Karpas-422 (cell line): ENCODE data around the gene CD47. TPM values are rescaled to one million over a fixed set of nuclear protein-coding genes. Genes with fewer than 3 reads are reported as not detected.
A peak's percentile ranks its signal among the peaks of the same experiment; 100 is the strongest.

Experiments used
- DNase-seq: peaks from one replicate; pipeline ENCODE4 v3.0.0-alpha.2; 2015
- H2AFZ ChIP-seq: fragments of 200-600 bp; sonication (generic); 2 replicates; pipeline ENCODE4 v1.6.1; 2014; ENCODE audit warnings: antibody characterized with exemption, low read length, mixed read lengths
- H3K27ac ChIP-seq: fragments of 200-600 bp; sonication (generic); 2 replicates; pipeline ENCODE4 v1.5.1; 2014; ENCODE audit warnings: mild to moderate bottlenecking, low read length, moderate library complexity
- H3K27me3 ChIP-seq: fragments of 200-600 bp; sonication (generic); 2 replicates; pipeline ENCODE4 v1.6.1; 2014; ENCODE audit warnings: low read length, mixed read lengths
- H3K36me3 ChIP-seq: fragments of 200-600 bp; sonication (generic); 2 replicates; pipeline ENCODE4 v1.6.1; 2014; ENCODE audit warnings: low read length, mixed read lengths; ENCODE audit not compliant: insufficient read depth
- H3K4me1 ChIP-seq: fragments of 200-600 bp; sonication (generic); 2 replicates; pipeline ENCODE4 v1.6.1; 2014; ENCODE audit warnings: mild to moderate bottlenecking, low read length, mixed read lengths
- H3K4me2 ChIP-seq: fragments of 200-600 bp; sonication (generic); 2 replicates; pipeline ENCODE4 v1.6.1; 2014; ENCODE audit warnings: low read length, low read depth, mild to moderate bottlenecking; ENCODE audit not compliant: poor library complexity, severe bottlenecking
- H3K4me3 ChIP-seq: fragments of 200-600 bp; sonication (generic); 2 replicates; pipeline ENCODE4 v1.5.1; 2014; ENCODE audit warnings: mild to moderate bottlenecking, antibody characterized with exemption, low read length, mixed read lengths
- H3K79me2 ChIP-seq: fragments of 200-600 bp; sonication (generic); 2 replicates; pipeline ENCODE4 v1.6.1; 2014; ENCODE audit warnings: mild to moderate bottlenecking, low read length, mixed read lengths
- H3K9ac ChIP-seq: fragments of 200-600 bp; sonication (generic); 2 replicates; pipeline ENCODE4 v1.6.0; 2014; ENCODE audit warnings: low read length
- H3K9me2 ChIP-seq: fragments of 200-600 bp; sonication (generic), shearing (Covaris generic); replicated peaks from 2 replicates; pipeline ENCODE4 v1.6.0; 2014; ENCODE audit warnings: mild to moderate bottlenecking, low read length, moderate library complexity; ENCODE audit not compliant: insufficient read depth
- H3K9me3 ChIP-seq: fragments of 300-700, 200-600 bp; sonication (generic); 2 replicates; pipeline ENCODE4 v1.6.1; 2014; ENCODE audit warnings: low read length, mixed read lengths
- H4K20me1 ChIP-seq: fragments of 200-600 bp; sonication (generic); 2 replicates; pipeline ENCODE4 v1.6.1; 2014; ENCODE audit warnings: mild to moderate bottlenecking, antibody characterized with exemption, low read length, low read depth; ENCODE audit not compliant: insufficient read depth
- total RNA-seq: library from RNA; depleted of rRNA; stranded (reverse); fragments of >200 nt; shearing (Covaris generic); gene quantifications from 2 replicates; pipeline ENCODE4 v1.2.3, GENCODE V29; 2014; ENCODE audit warnings: low replicate concordance

Gene CD47
- total RNA-seq, 1 experiment from 2014 or later: 180 TPM

GRCh38 chr3:108108416-108108815 is 17.6 kb upstream of the CD47 start:
- no peak for DNase-seq
- Histone ChIP-seq H3K27me3 (no peaks in the 10 kb centered on the region), H3K4me2 (no peak overlapping the region), H3K79me2 (no peaks in the 10 kb centered on the region), H3K4me1 (peaks cover 2% of the 10 kb centered on the region; the same call in 1 of the 2 replicates), H3K27ac (no peak overlapping the region), H3K9ac (no peak overlapping the region), H3K36me3 (no peaks in the 10 kb centered on the region), H2AFZ (no peak overlapping the region), H4K20me1 (no peaks in the 10 kb centered on the region), H3K4me3 (no peak overlapping the region), H3K9me2 (no peaks in the 10 kb centered on the region), H3K9me3 (no peaks in the 10 kb centered on the region)

GRCh38 chr3:108106449-108106848 is 15.6 kb upstream of the CD47 start:
- DNase-seq: no peak
- Histone ChIP-seq H3K4me3 (no peak overlapping the region), H3K9me3 (no peaks in the 10 kb centered on the region), H3K9me2 (no peaks in the 10 kb centered on the region), H3K36me3 (no peaks in the 10 kb centered on the region), H4K20me1 (no peaks in the 10 kb centered on the region), H3K4me2 (no peak overlapping the region), H3K27ac (no peak overlapping the region), H3K9ac (no peak overlapping the region), H3K27me3 (no peaks in the 10 kb centered on the region), H3K4me1 (peaks cover 17% of the 10 kb centered on the region), H3K79me2 (no peaks in the 10 kb centered on the region), H2AFZ (no peak overlapping the region)

- Histone ChIP-seq H2AFZ (no peak overlapping the region), H3K27ac (no peak overlapping the region)
- DNase-seq: no peak
Measured at GRCh38 chr3:108106031-108106430, 15.2 kb upstream of the CD47 start.

GRCh38 chr3:108103886-108104797 is 13.3 kb upstream of the CD47 start:
- Histone ChIP-seq H3K27ac (no peak overlapping the region), H3K4me1 (peaks cover 38% of the 10 kb centered on the region)

More at GRCh38 chr3:108106031-108106430, 15.2 kb upstream of the CD47 start:
- Histone ChIP-seq H3K4me3 (no peak overlapping the region), H3K79me2 (no peaks in the 10 kb centered on the region), H3K9me2 (no peaks in the 10 kb centered on the region), H3K4me2 (no peak overlapping the region), H3K9ac (no peak overlapping the region), H3K27me3 (no peaks in the 10 kb centered on the region), H3K9me3 (no peaks in the 10 kb centered on the region), H4K20me1 (no peaks in the 10 kb centered on the region), H3K4me1 (peaks cover 21% of the 10 kb centered on the region), H3K36me3 (no peaks in the 10 kb centered on the region)

GRCh38 chr3:108103040-108103751 is 12.4 kb upstream of the CD47 start:
- H3K9me2 ChIP-seq: no peaks in the 10 kb centered on the region
- no peaks in the 10 kb centered on the region for H3K27me3 ChIP-seq
- no peaks in the 10 kb centered on the region for H4K20me1 ChIP-seq
- peaks cover 42% of the 10 kb centered on the region for H3K4me1 ChIP-seq
- H3K9ac ChIP-seq: no peak overlapping the region
- no peaks in the 10 kb centered on the region for H3K79me2 ChIP-seq
- H2AFZ ChIP-seq: no peak overlapping the region
- DNase-seq: no peak
- no peak overlapping the region for H3K4me3 ChIP-seq
- no peaks in the 10 kb centered on the region for H3K36me3 ChIP-seq
- no peak overlapping the region for H3K4me2 ChIP-seq
- no peaks in the 10 kb centered on the region for H3K9me3 ChIP-seq
- no peak overlapping the region for H3K27ac ChIP-seq

More at GRCh38 chr3:108103886-108104797, 13.3 kb upstream of the CD47 start:
- H3K27me3 ChIP-seq: no peaks in the 10 kb centered on the region
- H3K4me2 ChIP-seq: no peak overlapping the region
- DNase-seq: no peak
- no peak overlapping the region for H3K4me3 ChIP-seq
- no peak overlapping the region for H2AFZ ChIP-seq
- H3K9ac ChIP-seq: no peak overlapping the region
- no peaks in the 10 kb centered on the region for H3K9me3 ChIP-seq
- H3K36me3 ChIP-seq: no peaks in the 10 kb centered on the region
- H4K20me1 ChIP-seq: no peaks in the 10 kb centered on the region
- H3K9me2 ChIP-seq: no peaks in the 10 kb centered on the region
- H3K79me2 ChIP-seq: no peaks in the 10 kb centered on the region

- no peak for DNase-seq
- no peak overlapping the region for H3K4me3 ChIP-seq
Measured at GRCh38 chr3:108102420-108103039, 11.7 kb upstream of the CD47 start.

GRCh38 chr3:108100906-108101660 is 10.3 kb upstream of the CD47 start:
- DNase-seq: peak; percentile 90
- H3K4me1 ChIP-seq: peaks cover 63% of the 10 kb centered on the region
- H2AFZ ChIP-seq: no peak overlapping the region
- no peaks in the 10 kb centered on the region; the same call in 1 of the 2 replicates for H3K36me3 ChIP-seq
- H3K4me3 ChIP-seq: no peak overlapping the region
- H3K27ac ChIP-seq: peak overlapping the region; percentile 86
- H3K9ac ChIP-seq: peak overlapping the region; percentile 33; the same call in 1 of the 2 replicates
- no peaks in the 10 kb centered on the region for H4K20me1 ChIP-seq
- no peaks in the 10 kb centered on the region for H3K9me2 ChIP-seq
- no peaks in the 10 kb centered on the region for H3K27me3 ChIP-seq
- peak overlapping the region; percentile 39 for H3K4me2 ChIP-seq
- H3K79me2 ChIP-seq: no peaks in the 10 kb centered on the region
- H3K9me3 ChIP-seq: no peaks in the 10 kb centered on the region

More at GRCh38 chr3:108102420-108103039, 11.7 kb upstream of the CD47 start:
- Histone ChIP-seq H3K79me2 (no peaks in the 10 kb centered on the region), H3K9ac (no peak overlapping the region), H2AFZ (no peak overlapping the region), H3K36me3 (no peaks in the 10 kb centered on the region), H3K4me1 (peaks cover 49% of the 10 kb centered on the region), H4K20me1 (no peaks in the 10 kb centered on the region), H3K9me2 (no peaks in the 10 kb centered on the region), H3K27ac (no peak overlapping the region), H3K27me3 (no peaks in the 10 kb centered on the region), H3K4me2 (no peak overlapping the region), H3K9me3 (no peaks in the 10 kb centered on the region)
